ENCODE results near the gene E2F6.

- TF ChIP-seq HDAC2 (IDR thresholded peaks at IDR 0.05) (no peak), MAX (IDR thresholded peaks at IDR 0.05; ENCODE audit: low read depth, low read length) (no peak), CTCF (IDR thresholded peaks at IDR 0.05 in 2 of 3, conservative IDR thresholded peaks at IDR 0.05 in 1 of 3; ENCODE audit: control insufficient read depth in 2 of 3, extremely low read depth in 1 of 3, insufficient read depth in 1 of 3, low read depth in 3 of 3, low read length in 3 of 3) (no peak), ZSCAN29 (IDR thresholded peaks at IDR 0.05) (no peak), POLR2AphosphoS5 (IDR thresholded peaks at IDR 0.05; ENCODE audit: low read length) (no peak), BHLHE40 (IDR thresholded peaks at IDR 0.05; ENCODE audit: borderline replicate concordance in 1 of 2, low read depth in 2 of 2, low read length in 1 of 2) (no peak), ATF2 (IDR thresholded peaks at IDR 0.05; ENCODE audit: low read length) (no peak), EZH2 (IDR thresholded peaks at IDR 0.05; ENCODE audit: borderline replicate concordance, control insufficient read depth, low read depth, low read length) (no peak)
These were observed 59.0 kb downstream of the E2F6 start for GRCh38 chr2:11406958-11407381.
